ENCODE measurements around the gene ADAMTS7.
"Not testable (repeated sequence)": the region's sequence is repeated elsewhere in the genome, so short reads cannot be mapped to it uniquely, and the experiment has no call there.

The ADAMTS7 gene

GRCh38 chr15:78740904-78741274 lies 70.4 kb downstream of the ADAMTS7 start:
- no peak overlapping the region for H3K27ac Mint-ChIP-seq
- no peaks in the 10 kb centered on the region for H3K4me1 Mint-ChIP-seq (ENCODE audit: low read depth)
- H3K27me3 Mint-ChIP-seq: peaks cover 3% of the 10 kb centered on the region
- H3K9me3 Mint-ChIP-seq (ENCODE audit: low read depth): no peaks in the 10 kb centered on the region
- no peaks in the 10 kb centered on the region for H3K36me3 Mint-ChIP-seq
- no peak overlapping the region for H3K4me3 Mint-ChIP-seq

- H3K4me3 Mint-ChIP-seq: no peak overlapping the region
- no peaks in the 10 kb centered on the region for H3K9me3 Mint-ChIP-seq (ENCODE audit: low read depth)
- peaks cover 3% of the 10 kb centered on the region for H3K27me3 Mint-ChIP-seq
- no peaks in the 10 kb centered on the region for H3K4me1 Mint-ChIP-seq (ENCODE audit: low read depth)
- H3K36me3 Mint-ChIP-seq: no peaks in the 10 kb centered on the region
- H3K27ac Mint-ChIP-seq: no peak overlapping the region
Observed at GRCh38 chr15:78739996-78740903, 71.0 kb downstream of the ADAMTS7 start.

GRCh38 chr15:78739206-78739605 lies 72.1 kb downstream of the ADAMTS7 start:
- H3K36me3 Mint-ChIP-seq: no peaks in the 10 kb centered on the region
- peaks cover 3% of the 10 kb centered on the region for H3K27me3 Mint-ChIP-seq
- H3K4me3 Mint-ChIP-seq: no peak overlapping the region
- H3K9me3 Mint-ChIP-seq (ENCODE audit: low read depth): no peaks in the 10 kb centered on the region
- no peaks in the 10 kb centered on the region for H3K4me1 Mint-ChIP-seq (ENCODE audit: low read depth)
- no peak overlapping the region for H3K27ac Mint-ChIP-seq

- H3K9me3 Mint-ChIP-seq (ENCODE audit: low read depth); H3K4me3 Mint-ChIP-seq; H3K36me3 Mint-ChIP-seq; H3K27ac Mint-ChIP-seq; H3K4me1 Mint-ChIP-seq (ENCODE audit: low read depth); H3K27me3 Mint-ChIP-seq: not testable (repeated sequence)
Observed at GRCh38 chr15:78737931-78738558, 73.2 kb downstream of the ADAMTS7 start.

- no peak overlapping the region for H3K4me3 Mint-ChIP-seq
- no peaks in the 10 kb centered on the region for H3K4me1 Mint-ChIP-seq (ENCODE audit: low read depth)
- no peaks in the 10 kb centered on the region for H3K9me3 Mint-ChIP-seq (ENCODE audit: low read depth)
- H3K27ac Mint-ChIP-seq: no peak overlapping the region
- H3K36me3 Mint-ChIP-seq: no peaks in the 10 kb centered on the region
- H3K27me3 Mint-ChIP-seq: peaks cover 3% of the 10 kb centered on the region
Observed at GRCh38 chr15:78737187-78737820, 74.0 kb downstream of the ADAMTS7 start.

- not testable (repeated sequence) for H3K27ac Mint-ChIP-seq; H3K9me3 Mint-ChIP-seq (ENCODE audit: low read depth); H3K36me3 Mint-ChIP-seq; H3K4me3 Mint-ChIP-seq; H3K4me1 Mint-ChIP-seq (ENCODE audit: low read depth); H3K27me3 Mint-ChIP-seq
Observed at GRCh38 chr15:78736286-78736685, 75.0 kb downstream of the ADAMTS7 start.

- H3K9me3 Mint-ChIP-seq (ENCODE audit: low read depth): no peaks in the 10 kb centered on the region
- no peak overlapping the region for H3K4me3 Mint-ChIP-seq
- no peak overlapping the region for H3K27ac Mint-ChIP-seq
- H3K36me3 Mint-ChIP-seq: no peaks in the 10 kb centered on the region
- H3K4me1 Mint-ChIP-seq (ENCODE audit: low read depth): no peaks in the 10 kb centered on the region
- H3K27me3 Mint-ChIP-seq: peaks cover 3% of the 10 kb centered on the region
Observed at GRCh38 chr15:78734451-78735064, 76.7 kb downstream of the ADAMTS7 start.

GRCh38 chr15:78732634-78733033 lies 78.6 kb downstream of the ADAMTS7 start:
- Mint-ChIP-seq H3K27me3 (no peaks in the 10 kb centered on the region), H3K4me1 (ENCODE audit: low read depth) (no peaks in the 10 kb centered on the region), H3K27ac (no peak overlapping the region), H3K4me3 (no peak overlapping the region), H3K36me3 (no peaks in the 10 kb centered on the region), H3K9me3 (ENCODE audit: low read depth) (no peaks in the 10 kb centered on the region)

GRCh38 chr15:78730955-78731354 lies 80.3 kb downstream of the ADAMTS7 start:
- no peaks in the 10 kb centered on the region for H3K4me1 Mint-ChIP-seq (ENCODE audit: low read depth)
- H3K9me3 Mint-ChIP-seq (ENCODE audit: low read depth): no peaks in the 10 kb centered on the region
- no peak overlapping the region for H3K27ac Mint-ChIP-seq
- no peaks in the 10 kb centered on the region for H3K27me3 Mint-ChIP-seq
- H3K4me3 Mint-ChIP-seq: no peak overlapping the region
- no peaks in the 10 kb centered on the region for H3K36me3 Mint-ChIP-seq

GRCh38 chr15:78728427-78728826 lies 82.8 kb downstream of the ADAMTS7 start:
- not testable (repeated sequence) for H3K27me3 Mint-ChIP-seq; H3K36me3 Mint-ChIP-seq; H3K4me1 Mint-ChIP-seq (ENCODE audit: low read depth); H3K4me3 Mint-ChIP-seq; H3K27ac Mint-ChIP-seq; H3K9me3 Mint-ChIP-seq (ENCODE audit: low read depth)

- no peaks in the 10 kb centered on the region for H3K4me1 Mint-ChIP-seq (ENCODE audit: low read depth)
- H3K27ac Mint-ChIP-seq: no peak overlapping the region
- H3K36me3 Mint-ChIP-seq: no peaks in the 10 kb centered on the region
- H3K9me3 Mint-ChIP-seq (ENCODE audit: low read depth): no peaks in the 10 kb centered on the region
- H3K4me3 Mint-ChIP-seq: no peak overlapping the region
- H3K27me3 Mint-ChIP-seq: no peaks in the 10 kb centered on the region
Observed at GRCh38 chr15:78727561-78727960, 83.7 kb downstream of the ADAMTS7 start.

- Mint-ChIP-seq H3K27me3 (no peaks in the 10 kb centered on the region), H3K4me1 (ENCODE audit: low read depth) (no peaks in the 10 kb centered on the region), H3K27ac (no peak overlapping the region), H3K9me3 (ENCODE audit: low read depth) (no peaks in the 10 kb centered on the region), H3K4me3 (no peak overlapping the region), H3K36me3 (no peaks in the 10 kb centered on the region)
Observed at GRCh38 chr15:78726870-78727551, 84.3 kb downstream of the ADAMTS7 start.

GRCh38 chr15:78719819-78720450 lies 91.3 kb downstream of the ADAMTS7 start:
- H3K4me1 Mint-ChIP-seq (ENCODE audit: low read depth); H3K27ac Mint-ChIP-seq; H3K4me3 Mint-ChIP-seq; H3K36me3 Mint-ChIP-seq; H3K9me3 Mint-ChIP-seq (ENCODE audit: low read depth): not testable (repeated sequence)
- H3K27me3 Mint-ChIP-seq: peaks cover 16% of the 10 kb centered on the region

GRCh38 chr15:78718837-78719236 lies 92.4 kb downstream of the ADAMTS7 start:
- H3K9me3 Mint-ChIP-seq (ENCODE audit: low read depth): no peaks in the 10 kb centered on the region
- H3K27me3 Mint-ChIP-seq: peaks cover 16% of the 10 kb centered on the region
- H3K4me3 Mint-ChIP-seq: no peak overlapping the region
- H3K4me1 Mint-ChIP-seq (ENCODE audit: low read depth): no peaks in the 10 kb centered on the region
- no peak overlapping the region for H3K27ac Mint-ChIP-seq
- peaks cover 2% of the 10 kb centered on the region for H3K36me3 Mint-ChIP-seq

Data from activated naive CD8-positive, alpha-beta T cell (primary cell).